NB4 (cell line): ENCODE data around the gene MAN2B2.

Experiments
- DNase-seq: peaks from one replicate; pipeline ENCODE4 v3.0.0; 2010; ENCODE audit warnings: low read depth
- H3K4me3 ChIP-seq: one replicate; pipeline ENCODE4 v1.5.1; 2011; ENCODE audit warnings: mild to moderate bottlenecking, low read depth, low read length, moderate library complexity
- CTCF ChIP-seq: IDR thresholded peaks from one replicate; pipeline ENCODE4 v1.5.1; 2012; ENCODE audit warnings: low read depth, low read length
- MAX ChIP-seq: IDR thresholded peaks from 2 replicates; pipeline ENCODE4 v1.6.1; 2011; ENCODE audit warnings: low read depth, low read length
- MYC ChIP-seq: IDR thresholded peaks from 2 replicates; pipeline ENCODE4 v1.6.1; 2011; ENCODE audit warnings: low read depth, low read length
- POLR2A ChIP-seq: IDR thresholded peaks from 2 replicates; pipeline ENCODE4 v1.6.1; 2011; ENCODE audit warnings: mild to moderate bottlenecking; ENCODE audit not compliant: insufficient read length; ENCODE audit errors: extremely low read depth

MAN2B2 gene

DNA sequence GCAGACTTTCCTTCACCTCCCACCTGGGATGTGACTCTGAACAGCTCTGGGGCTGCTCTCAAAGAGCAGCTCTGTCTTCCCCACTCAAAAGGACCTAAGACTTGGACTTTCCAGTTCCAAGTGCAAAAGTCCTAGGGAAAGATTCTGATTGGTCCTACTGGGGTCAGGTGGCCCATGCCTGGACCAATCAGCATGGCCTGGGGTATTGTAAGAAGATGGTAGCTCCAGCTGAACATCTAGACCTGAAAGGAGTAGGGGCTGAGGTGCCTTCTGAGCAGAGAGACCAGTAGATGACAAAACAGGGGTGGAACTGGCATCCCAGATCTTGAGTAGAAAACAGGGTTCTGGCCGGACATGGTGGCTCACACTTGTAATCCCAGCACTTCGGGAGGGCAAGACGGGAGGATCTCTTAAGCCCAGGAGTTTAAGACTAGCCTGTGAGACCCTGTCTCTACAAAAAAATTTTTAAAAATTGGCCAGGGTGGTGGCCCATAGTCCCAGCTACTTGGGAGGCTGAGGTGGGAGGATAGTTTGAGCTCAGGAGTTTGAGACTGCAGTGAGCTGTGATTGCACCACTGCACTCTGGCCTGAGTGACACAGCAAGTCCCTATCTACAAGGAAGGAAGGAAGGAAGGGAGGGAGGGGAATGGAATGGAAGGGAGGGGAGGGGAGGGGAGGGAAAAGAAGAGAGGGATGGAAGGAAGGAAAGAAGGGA, 38.1 kb downstream of the MAN2B2 start:
- TF ChIP-seq MYC, result no peak
- TF ChIP-seq CTCF, result no peak
- no peak for TF ChIP-seq MAX
- TF ChIP-seq POLR2A, result no peak
- no peak for DNase-seq
- no peak overlapping the region for H3K4me3 ChIP-seq

- no peak overlapping the region for H3K4me3 ChIP-seq
- no peak for DNase-seq
- TF ChIP-seq POLR2A (no peak), CTCF (no peak), MYC (no peak), MAX (no peak)
These were observed 39.0 kb downstream of the MAN2B2 start for GRCh38 chr4:6613676-6614651.

DNA sequence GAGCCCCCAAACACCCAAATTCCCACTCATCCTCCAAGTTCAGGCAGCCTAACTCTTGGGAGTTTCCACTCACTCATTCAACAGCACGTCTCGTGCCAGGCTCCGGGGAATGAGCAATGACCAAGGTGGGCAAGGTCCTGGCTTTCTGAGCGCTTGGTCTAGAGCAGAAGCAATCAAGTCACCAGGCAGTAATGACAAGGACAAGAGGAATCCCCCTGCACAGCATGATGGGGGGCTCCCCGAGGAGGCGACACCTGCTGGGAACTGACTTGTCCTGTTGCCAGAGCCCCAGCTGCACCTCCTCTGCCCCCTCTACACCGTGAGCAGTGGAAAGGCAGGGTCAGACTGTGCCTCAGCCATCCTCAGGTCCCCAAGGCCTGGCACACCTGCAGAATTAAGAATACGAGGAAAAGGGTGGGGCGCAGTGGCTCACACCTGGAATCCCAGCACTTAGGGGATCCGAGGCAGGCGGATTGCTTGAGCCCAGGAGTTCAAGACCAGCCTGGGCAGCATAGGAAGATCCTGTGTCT, 39.8 kb downstream of the MAN2B2 start:
- H3K4me3 ChIP-seq, result no peak overlapping the region
- DNase-seq, result no peak
- no peak for TF ChIP-seq CTCF
- TF ChIP-seq MYC, result no peak
- TF ChIP-seq POLR2A, result no peak
- no peak for TF ChIP-seq MAX

DNA sequence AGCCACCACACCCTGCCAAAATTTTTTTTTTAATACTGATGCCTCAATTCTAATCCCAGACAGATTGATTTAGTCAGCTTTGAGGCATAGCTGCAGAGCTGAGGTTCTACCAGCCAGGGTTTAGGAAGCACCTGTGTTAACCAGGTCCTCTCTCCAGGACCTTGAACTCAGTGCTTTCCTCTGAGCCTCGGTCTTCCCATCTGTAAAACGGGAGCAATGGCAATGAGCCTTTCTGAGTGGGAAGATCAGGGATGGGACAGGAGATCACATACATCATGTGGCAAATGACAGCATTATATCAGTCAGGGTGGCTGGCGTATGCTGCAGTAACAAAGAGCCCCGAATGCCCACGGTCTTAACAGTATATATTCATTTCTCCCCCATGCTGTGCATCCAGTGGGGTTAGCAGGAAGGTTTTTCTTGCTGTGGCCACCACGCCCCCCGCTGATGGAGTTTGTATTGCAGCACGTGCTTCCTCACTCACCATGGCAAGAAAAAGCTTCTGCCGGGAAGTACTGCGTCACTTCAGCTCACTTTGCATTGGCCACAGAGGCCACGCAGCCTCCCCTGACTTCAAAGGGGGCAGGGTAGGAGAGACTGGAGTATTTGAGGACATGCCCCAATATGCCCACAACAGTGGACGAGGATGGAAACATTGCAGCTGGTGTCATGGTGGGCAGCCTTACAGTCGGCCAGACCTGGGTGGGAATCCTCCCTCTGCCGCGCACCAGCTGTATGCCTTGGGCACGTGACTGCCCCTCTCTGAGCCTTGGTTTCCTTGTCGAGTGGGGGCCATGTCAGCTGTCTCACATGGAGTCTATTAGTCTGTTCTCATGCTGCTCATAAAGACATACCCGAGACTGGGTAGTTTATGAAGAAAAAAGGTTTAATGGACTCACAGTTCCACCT, 41.4 kb downstream of the MAN2B2 start:
- no peak for TF ChIP-seq MYC
- no peak for TF ChIP-seq MAX
- no peak for TF ChIP-seq POLR2A
- no peak for TF ChIP-seq CTCF
- no peak overlapping the region for H3K4me3 ChIP-seq

GRCh38 chr4:6617246-6617645, 42.3 kb downstream of the MAN2B2 start:
- no peak overlapping the region for H3K4me3 ChIP-seq
- no peak for DNase-seq
- TF ChIP-seq MAX (no peak), POLR2A (no peak), MYC (no peak), CTCF (no peak)

More for the DNA sequence above, 41.4 kb downstream of the MAN2B2 start:
- DNase-seq, result peak; percentile 33
